PFSK-1 (cell line): ENCODE results near the gene ADPGK.

Experiments used
- FOXP2 ChIP-seq: optimal IDR thresholded peaks from 2 replicates; pipeline ENCODE3; 2011; ENCODE audit warnings: borderline replicate concordance, control low read depth, inconsistent platforms; ENCODE audit not compliant: insufficient read depth; ENCODE audit errors: extremely low read length, extremely low read depth
- POLR2AphosphoS5 ChIP-seq: IDR thresholded peaks from 2 replicates; pipeline ENCODE4 v1.6.1; 2012; ENCODE audit warnings: low read depth, mild to moderate bottlenecking, control low read depth, low read length, moderate library complexity
- REST ChIP-seq, 2 experiments: IDR thresholded peaks; 2 replicates each; pipeline versions ENCODE4 v1.6.1 to v1.8.0; 2011 to 2012; ENCODE audit warnings: low read depth in 2 of 2, low read length in 2 of 2, control low read depth in 1 of 2, inconsistent platforms in 1 of 2, mild to moderate bottlenecking in 1 of 2, moderate library complexity in 1 of 2; ENCODE audit not compliant: insufficient read depth in 1 of 2
- SIN3A ChIP-seq: IDR thresholded peaks from 2 replicates; pipeline ENCODE4 v1.6.1; 2012; ENCODE audit warnings: mild to moderate bottlenecking, low read length, moderate library complexity, borderline replicate concordance; ENCODE audit not compliant: insufficient read depth
- TAF1 ChIP-seq: IDR thresholded peaks from 2 replicates; pipeline ENCODE4 v1.6.1; 2012; ENCODE audit warnings: low read length, control low read depth, borderline replicate concordance; ENCODE audit not compliant: insufficient read depth

The ADPGK gene

GRCh38 chr15:72824781-72825180 is 41.2 kb upstream of the ADPGK start:
- TF ChIP-seq FOXP2 (no peak), SIN3A (no peak), POLR2AphosphoS5 (no peak), TAF1 (no peak), REST (IDR thresholded peaks at IDR 0.05; ENCODE audit: insufficient read depth in 1 of 2, low read depth in 2 of 2, low read length in 2 of 2) (no peak)

GRCh38 chr15:72824112-72824511 is 40.6 kb upstream of the ADPGK start:
- TF ChIP-seq FOXP2 = no peak
- no peak for TF ChIP-seq SIN3A
- no peak for TF ChIP-seq POLR2AphosphoS5
- TF ChIP-seq TAF1 = no peak
- no peak for TF ChIP-seq REST (IDR thresholded peaks at IDR 0.05; ENCODE audit: insufficient read depth in 1 of 2, low read depth in 2 of 2, low read length in 2 of 2)

- no peak for TF ChIP-seq FOXP2
- TF ChIP-seq SIN3A = no peak
- no peak for TF ChIP-seq POLR2AphosphoS5
- no peak for TF ChIP-seq REST (IDR thresholded peaks at IDR 0.05; ENCODE audit: insufficient read depth in 1 of 2, low read depth in 2 of 2, low read length in 2 of 2)
- no peak for TF ChIP-seq TAF1
Measured at GRCh38 chr15:72820278-72820677, 36.7 kb upstream of the ADPGK start.

GRCh38 chr15:72818632-72819031 is 35.1 kb upstream of the ADPGK start:
- TF ChIP-seq REST (IDR thresholded peaks at IDR 0.05; ENCODE audit: insufficient read depth in 1 of 2, low read depth in 2 of 2, low read length in 2 of 2) (no peak), TAF1 (no peak), SIN3A (no peak), FOXP2 (no peak), POLR2AphosphoS5 (no peak)
